ENCODE measurements around the gene NOL3.

NOL3 gene

DNA sequence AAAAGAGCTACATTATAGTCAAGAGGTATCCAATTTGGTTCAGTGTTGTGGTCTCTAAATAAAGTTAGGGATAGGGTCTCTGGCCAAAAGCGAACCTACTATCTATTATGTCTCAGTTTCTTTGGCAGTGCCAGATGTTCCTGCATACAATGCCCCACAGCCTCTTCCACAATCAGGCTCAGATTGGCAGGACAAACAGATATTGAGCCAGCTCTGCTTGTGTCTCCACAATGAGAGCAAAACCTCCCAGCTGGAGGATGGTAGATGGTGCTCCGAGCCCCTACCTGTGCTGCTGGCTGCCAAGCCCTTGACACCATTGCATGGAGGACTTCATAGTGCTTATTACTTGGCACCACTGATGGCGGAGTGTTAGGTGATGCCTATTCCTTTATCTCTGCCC lies 40.9 kb upstream of the NOL3 start:
- Histone ChIP-seq H2BK15ac (ENCODE audit: low read depth, poor library complexity, severe bottlenecking) (no peak overlapping the region), H3K4ac (ENCODE audit: low read depth in 1 of 2, low read length in 2 of 2) (no peak overlapping the region), H2BK5ac (ENCODE audit: low read depth, low read length, poor library complexity, severe bottlenecking) (no peak overlapping the region), H3K27me3 (ENCODE audit: control insufficient read depth in 1 of 2, insufficient read depth in 1 of 2, low read length in 2 of 2) (no peaks in the 10 kb centered on the region), H4K91ac (ENCODE audit: low read length) (no peak overlapping the region), H3K9ac (ENCODE audit: low read length) (no peak overlapping the region), H2BK120ac (ENCODE audit: low read depth, low read length) (no peak overlapping the region), H3K79me1 (replicated peaks; ENCODE audit: low read length, poor library complexity, severe bottlenecking) (peaks cover 9% of the 10 kb centered on the region), H3K27ac (ENCODE audit: low read length, poor library complexity, severe bottlenecking) (no peak overlapping the region), H2BK12ac (ENCODE audit: low read length in 2 of 2) (no peak overlapping the region), H3K36me3 (ENCODE audit: control insufficient read depth in 1 of 2, insufficient read depth in 2 of 2, low read depth in 1 of 2, low read length in 2 of 2) (peaks cover 35 to 77% of the 10 kb centered on the region in 2 experiments), H2AK5ac (ENCODE audit: low read length, severe bottlenecking) (no peak overlapping the region), H3K4me2 (ENCODE audit: low read length, poor library complexity, severe bottlenecking) (no peak overlapping the region), H3K18ac (ENCODE audit: low read depth in 1 of 2, low read length in 2 of 2) (no peak overlapping the region), H3K9me3 (ENCODE audit: control insufficient read depth, low read length) (no peaks in the 10 kb centered on the region), H2AFZ (ENCODE audit: low read depth, low read length) (no peak overlapping the region), H3K4me1 (ENCODE audit: control insufficient read depth, insufficient read depth, low read depth, low read length) (peaks cover 2% of the 10 kb centered on the region), H3K14ac (ENCODE audit: low read length in 2 of 2) (no peak overlapping the region), H3K4me3 (ENCODE audit: insufficient read depth in 1 of 2, low read depth in 1 of 2, low read length in 2 of 2) (no peak overlapping the region), H4K8ac (ENCODE audit: low read length) (no peak overlapping the region), H3K23ac (ENCODE audit: low read length in 2 of 2) (no peak overlapping the region)
- WGBS = 100% methylated on average over 3 of the region's 3 CpGs
- no peak for DNase-seq

DNA sequence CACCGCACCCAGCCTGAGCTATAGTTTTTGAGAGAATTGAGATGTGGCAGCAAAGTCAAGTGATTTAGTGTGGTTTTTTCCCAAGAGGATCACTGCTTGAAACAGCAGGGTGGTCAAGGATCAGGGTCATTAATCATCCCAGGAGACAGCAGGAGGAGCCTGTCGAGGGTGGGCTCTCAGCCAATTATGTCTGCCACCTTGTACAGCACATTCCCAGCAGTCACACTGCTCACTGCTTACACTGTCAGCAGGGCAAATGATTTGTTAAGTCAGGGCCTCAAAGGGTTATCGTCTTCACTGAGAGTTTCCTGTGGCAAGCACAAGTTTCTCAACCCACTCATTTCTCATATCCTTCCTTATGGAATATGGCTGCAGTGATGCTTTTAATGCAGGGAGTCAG lies 32.7 kb upstream of the NOL3 start:
- Histone ChIP-seq H2BK12ac (ENCODE audit: low read length in 2 of 2) (no peak overlapping the region), H3K4me3 (ENCODE audit: insufficient read depth in 1 of 2, low read depth in 1 of 2, low read length in 2 of 2) (no peak overlapping the region), H3K14ac (ENCODE audit: low read length in 2 of 2) (no peak overlapping the region), H2AK5ac (ENCODE audit: low read length, severe bottlenecking) (no peak overlapping the region), H3K27me3 (ENCODE audit: control insufficient read depth in 1 of 2, insufficient read depth in 1 of 2, low read length in 2 of 2) (no peaks in the 10 kb centered on the region), H4K91ac (ENCODE audit: low read length) (no peak overlapping the region), H2BK15ac (ENCODE audit: low read depth, poor library complexity, severe bottlenecking) (no peak overlapping the region), H2AFZ (ENCODE audit: low read depth, low read length) (no peak overlapping the region), H3K9me3 (ENCODE audit: control insufficient read depth, low read length) (no peaks in the 10 kb centered on the region), H3K79me1 (replicated peaks; ENCODE audit: low read length, poor library complexity, severe bottlenecking) (peaks cover 1% of the 10 kb centered on the region), H3K4me1 (ENCODE audit: control insufficient read depth, insufficient read depth, low read depth, low read length) (peaks cover 1% of the 10 kb centered on the region), H3K4ac (ENCODE audit: low read depth in 1 of 2, low read length in 2 of 2) (no peak overlapping the region), H3K18ac (ENCODE audit: low read depth in 1 of 2, low read length in 2 of 2) (no peak overlapping the region), H3K9ac (ENCODE audit: low read length) (no peak overlapping the region), H4K8ac (ENCODE audit: low read length) (no peak overlapping the region), H3K4me2 (ENCODE audit: low read length, poor library complexity, severe bottlenecking) (no peak overlapping the region), H2BK5ac (ENCODE audit: low read depth, low read length, poor library complexity, severe bottlenecking) (no peak overlapping the region), H3K23ac (ENCODE audit: low read length in 2 of 2) (no peak overlapping the region), H2BK120ac (ENCODE audit: low read depth, low read length) (no peak overlapping the region), H3K36me3 (ENCODE audit: control insufficient read depth in 1 of 2, insufficient read depth in 2 of 2, low read depth in 1 of 2, low read length in 2 of 2) (peaks cover 55 to 92% of the 10 kb centered on the region in 2 experiments), H3K27ac (ENCODE audit: low read length, poor library complexity, severe bottlenecking) (no peak overlapping the region)
- WGBS = 74% methylated on average over 2 of the region's 3 CpGs
- no peak for DNase-seq

DNA sequence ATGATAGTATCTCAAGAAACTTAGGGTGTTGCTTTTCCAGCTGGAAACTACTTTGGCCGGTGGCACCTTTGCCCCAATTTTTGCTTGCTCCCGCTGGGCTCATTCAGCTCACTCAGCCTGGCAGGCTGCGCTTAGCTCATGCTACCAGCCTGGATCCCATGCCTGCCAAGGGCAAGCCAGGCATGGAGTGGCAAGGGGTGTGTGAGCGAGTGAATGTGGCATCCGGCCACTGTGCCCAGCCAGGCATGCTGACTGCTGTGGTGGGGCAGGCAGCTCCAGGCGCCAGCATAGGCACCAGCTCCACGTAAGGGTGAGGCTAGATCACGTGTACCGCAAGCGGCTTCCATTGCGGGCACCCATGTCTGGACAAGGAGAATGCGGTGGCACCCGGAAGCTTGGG lies 28.9 kb upstream of the NOL3 start:
- DNase-seq = no peak
- Histone ChIP-seq H3K79me1 (replicated peaks; ENCODE audit: low read length, poor library complexity, severe bottlenecking) (no peaks in the 10 kb centered on the region), H3K14ac (ENCODE audit: low read length in 2 of 2) (no peak overlapping the region), H3K4me2 (ENCODE audit: low read length, poor library complexity, severe bottlenecking) (no peak overlapping the region), H2BK15ac (ENCODE audit: low read depth, poor library complexity, severe bottlenecking) (no peak overlapping the region), H4K91ac (ENCODE audit: low read length) (no peak overlapping the region), H3K27ac (ENCODE audit: low read length, poor library complexity, severe bottlenecking) (no peak overlapping the region), H2BK12ac (ENCODE audit: low read length in 2 of 2) (no peak overlapping the region), H2AFZ (ENCODE audit: low read depth, low read length) (no peak overlapping the region), H3K27me3 (ENCODE audit: control insufficient read depth in 1 of 2, insufficient read depth in 1 of 2, low read length in 2 of 2) (no peaks in the 10 kb centered on the region), H3K4me1 (ENCODE audit: control insufficient read depth, insufficient read depth, low read depth, low read length) (peaks cover 1% of the 10 kb centered on the region), H4K8ac (ENCODE audit: low read length) (no peak overlapping the region), H3K4ac (ENCODE audit: low read depth in 1 of 2, low read length in 2 of 2) (no peak overlapping the region), H3K4me3 (ENCODE audit: insufficient read depth in 1 of 2, low read depth in 1 of 2, low read length in 2 of 2) (no peak overlapping the region), H2BK120ac (ENCODE audit: low read depth, low read length) (no peak overlapping the region), H3K23ac (ENCODE audit: low read length in 2 of 2) (no peak overlapping the region), H2AK5ac (ENCODE audit: low read length, severe bottlenecking) (no peak overlapping the region), H3K18ac (ENCODE audit: low read depth in 1 of 2, low read length in 2 of 2) (no peak overlapping the region), H2BK5ac (ENCODE audit: low read depth, low read length, poor library complexity, severe bottlenecking) (no peak overlapping the region), H3K36me3 (ENCODE audit: control insufficient read depth in 1 of 2, insufficient read depth in 2 of 2, low read depth in 1 of 2, low read length in 2 of 2) (peaks cover 63 to 96% of the 10 kb centered on the region in 2 experiments), H3K9ac (ENCODE audit: low read length) (no peak overlapping the region), H3K9me3 (ENCODE audit: control insufficient read depth, low read length) (no peaks in the 10 kb centered on the region)
- 98% methylated on average over 13 of the region's 13 CpGs for WGBS

DNA sequence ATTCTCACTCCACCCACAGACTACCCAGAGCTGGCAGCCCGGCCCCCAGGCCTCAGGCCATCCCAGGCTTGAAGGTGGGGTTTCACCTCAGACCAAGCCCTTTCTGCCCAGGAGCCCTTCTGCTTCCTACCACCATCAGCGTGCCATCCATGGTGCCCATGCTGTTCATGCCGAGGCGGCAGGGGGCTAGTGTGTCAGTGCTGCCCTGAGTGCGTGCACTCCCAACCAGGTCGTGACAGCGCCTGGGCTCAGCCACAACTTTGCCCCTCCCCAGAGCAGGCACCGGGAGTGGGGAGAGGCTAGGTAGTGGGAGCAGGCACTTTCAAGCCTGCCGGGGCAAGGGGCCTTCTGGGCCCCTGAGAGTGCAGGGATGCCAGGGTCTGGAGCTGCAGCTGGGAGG lies 28.0 kb upstream of the NOL3 start:
- no peak overlapping the region for H3K4me2 ChIP-seq (ENCODE audit: low read length, poor library complexity, severe bottlenecking)
- H3K4me3 ChIP-seq (ENCODE audit: insufficient read depth in 1 of 2, low read depth in 1 of 2, low read length in 2 of 2) = no peak overlapping the region
- H3K23ac ChIP-seq (ENCODE audit: low read length in 2 of 2) = no peak overlapping the region
- H3K4ac ChIP-seq (ENCODE audit: low read depth in 1 of 2, low read length in 2 of 2) = no peak overlapping the region
- no peak overlapping the region for H2BK120ac ChIP-seq (ENCODE audit: low read depth, low read length)
- no peak overlapping the region for H2AK5ac ChIP-seq (ENCODE audit: low read length, severe bottlenecking)
- H2BK12ac ChIP-seq (ENCODE audit: low read length in 2 of 2) = no peak overlapping the region
- no peak overlapping the region for H3K18ac ChIP-seq (ENCODE audit: low read depth in 1 of 2, low read length in 2 of 2)
- no peak for DNase-seq
- H2AFZ ChIP-seq (ENCODE audit: low read depth, low read length) = no peak overlapping the region
- no peaks in the 10 kb centered on the region for H3K79me1 ChIP-seq (replicated peaks; ENCODE audit: low read length, poor library complexity, severe bottlenecking)
- peaks cover 1% of the 10 kb centered on the region for H3K4me1 ChIP-seq (ENCODE audit: control insufficient read depth, insufficient read depth, low read depth, low read length)
- H3K14ac ChIP-seq (ENCODE audit: low read length in 2 of 2) = no peak overlapping the region
- 96% methylated on average over 9 of the region's 9 CpGs for whole genome bisulfite sequencing
- no peak overlapping the region for H4K91ac ChIP-seq (ENCODE audit: low read length)
- peaks cover 67 to 97% of the 10 kb centered on the region in 2 experiments for H3K36me3 ChIP-seq (ENCODE audit: control insufficient read depth in 1 of 2, insufficient read depth in 2 of 2, low read depth in 1 of 2, low read length in 2 of 2)
- H3K9ac ChIP-seq (ENCODE audit: low read length) = no peak overlapping the region
- no peak overlapping the region for H2BK15ac ChIP-seq (ENCODE audit: low read depth, poor library complexity, severe bottlenecking)
- H3K27me3 ChIP-seq (ENCODE audit: control insufficient read depth in 1 of 2, insufficient read depth in 1 of 2, low read length in 2 of 2) = no peaks in the 10 kb centered on the region
- H3K9me3 ChIP-seq (ENCODE audit: control insufficient read depth, low read length) = no peaks in the 10 kb centered on the region
- H2BK5ac ChIP-seq (ENCODE audit: low read depth, low read length, poor library complexity, severe bottlenecking) = no peak overlapping the region
- no peak overlapping the region for H3K27ac ChIP-seq (ENCODE audit: low read length, poor library complexity, severe bottlenecking)
- H4K8ac ChIP-seq (ENCODE audit: low read length) = no peak overlapping the region
